Activated naive CD4-positive, alpha-beta T cell treated with anti-CD3 and anti-CD28 coated beads for 36 hours (primary cell): ENCODE results near the gene HTRA1. TPM values are rescaled to one million over a fixed set of nuclear protein-coding genes. Genes with fewer than 3 reads are reported as not detected.

Source experiments
- CTCF ChIA-PET: fragments of 350-600 bp; sonication (Branson Sonifier 250); formaldehyde crosslinking; loops from one replicate; lab custom pipeline; 2021; ENCODE audit warnings: antibody characterized with exemption; lab: Charles Lee
- DNase-seq: peaks from one replicate; pipeline ENCODE4 v3.0.0-alpha.2; 2020
- H3K27ac Mint-ChIP-seq: one replicate; pipeline ENCODE4 v1.8.0; 2021; ENCODE audit warnings: mild to moderate bottlenecking, mixed read lengths
- H3K27me3 Mint-ChIP-seq: one replicate; pipeline ENCODE4 v1.8.0; 2021; ENCODE audit warnings: low read depth, mixed read lengths
- H3K36me3 Mint-ChIP-seq: one replicate; pipeline ENCODE4 v1.8.0; 2021; ENCODE audit warnings: low read depth, mixed read lengths
- H3K4me1 Mint-ChIP-seq: one replicate; pipeline ENCODE4 v1.8.0; 2021; ENCODE audit warnings: low read depth, mixed read lengths
- H3K4me3 Mint-ChIP-seq: one replicate; pipeline ENCODE4 v1.8.0; 2021; ENCODE audit warnings: mild to moderate bottlenecking, moderate library complexity, mixed read lengths
- H3K9me3 Mint-ChIP-seq: one replicate; pipeline ENCODE4 v1.8.0; 2021; ENCODE audit warnings: mixed read lengths
- intact Hi-C: fragments of 100-400 bp; cut with micrococcal nuclease; formaldehyde crosslinking; loops from one replicate; pipeline ENCODE4 v1.15.1; 2023
- total RNA-seq, 2 experiments: library from RNA; stranded (reverse); gene quantifications; one replicate each; pipeline ENCODE4 v1.2.3, GENCODE V29; 2021

The HTRA1 gene
- total RNA-seq, 2 experiments from 2014 or later: not detected

- H3K4me3 Mint-ChIP-seq: no peak overlapping the region
- peaks cover 4% of the 10 kb centered on the region for H3K4me1 Mint-ChIP-seq
- H3K9me3 Mint-ChIP-seq: no peaks in the 10 kb centered on the region
- CTCF ChIA-PET: interaction anchor here (0.6 to 1.3 kb wide), 2 partner anchors 22 to 27 kb away, joined by 4 read pairs; no protein-coding TSS in a partner anchor
- intact Hi-C loops: no loop called here
- no peak for DNase-seq
- peaks cover 43% of the 10 kb centered on the region for H3K27me3 Mint-ChIP-seq
- no peak overlapping the region for H3K27ac Mint-ChIP-seq
- H3K36me3 Mint-ChIP-seq: no peaks in the 10 kb centered on the region
Observed at GRCh38 chr10:122457934-122458333, 3.4 kb upstream of the HTRA1 start.

- DNase-seq: no peak
- Mint-ChIP-seq H3K27ac (no peak overlapping the region), H3K4me1 (peaks cover 4% of the 10 kb centered on the region), H3K9me3 (no peaks in the 10 kb centered on the region), H3K27me3 (peaks cover 51% of the 10 kb centered on the region), H3K36me3 (no peaks in the 10 kb centered on the region), H3K4me3 (no peak overlapping the region)
- intact Hi-C loops: no loop called here
- CTCF ChIA-PET: no interaction called here
Observed at GRCh38 chr10:122458693-122459092, 2.7 kb upstream of the HTRA1 start.

DNA sequence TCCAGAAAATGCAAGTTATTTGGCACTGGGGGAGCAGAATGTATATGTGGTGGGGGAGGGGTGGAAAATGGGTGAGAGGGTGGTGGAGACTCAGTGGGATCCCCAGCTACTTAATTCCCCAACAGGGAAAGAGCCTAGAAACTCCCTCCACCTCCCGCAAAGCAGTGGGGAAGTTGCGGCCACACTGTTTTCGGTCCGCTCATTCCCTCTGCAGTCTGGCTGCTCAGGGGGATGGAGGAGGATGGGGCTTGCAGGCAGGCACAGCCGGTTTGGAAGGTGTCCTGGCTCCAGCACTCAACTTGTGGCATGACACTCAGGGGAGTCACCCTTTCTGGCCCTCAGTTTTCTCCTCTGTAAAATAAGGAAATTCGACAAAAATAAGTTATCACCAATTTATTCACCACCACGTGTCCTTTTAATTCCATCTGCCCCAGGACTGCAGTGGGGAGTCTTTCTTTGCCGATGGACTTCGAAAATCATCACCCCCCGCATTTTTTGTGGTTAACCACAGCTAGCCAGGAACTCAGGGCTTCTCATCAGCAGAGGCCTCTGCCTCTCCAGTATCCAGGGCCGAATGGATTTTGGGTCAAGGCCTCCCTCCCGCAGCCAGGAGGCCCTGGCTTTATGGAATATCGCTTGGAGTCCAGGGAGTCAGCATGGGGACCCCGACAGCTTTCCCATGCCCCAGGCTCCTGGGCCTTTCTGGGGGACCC lies 1.6 kb upstream of the HTRA1 start:
- Mint-ChIP-seq H3K4me3 (no peak overlapping the region), H3K4me1 (peaks cover 4% of the 10 kb centered on the region), H3K9me3 (no peaks in the 10 kb centered on the region), H3K27me3 (peaks cover 60% of the 10 kb centered on the region), H3K27ac (no peak overlapping the region), H3K36me3 (no peaks in the 10 kb centered on the region)
- intact Hi-C loops: no loop called here
- CTCF ChIA-PET: interaction anchor here (0.6 kb wide), 1 partner anchor 123 kb away, joined by 3 read pairs; no protein-coding TSS in a partner anchor
- DNase-seq: no peak

DNA sequence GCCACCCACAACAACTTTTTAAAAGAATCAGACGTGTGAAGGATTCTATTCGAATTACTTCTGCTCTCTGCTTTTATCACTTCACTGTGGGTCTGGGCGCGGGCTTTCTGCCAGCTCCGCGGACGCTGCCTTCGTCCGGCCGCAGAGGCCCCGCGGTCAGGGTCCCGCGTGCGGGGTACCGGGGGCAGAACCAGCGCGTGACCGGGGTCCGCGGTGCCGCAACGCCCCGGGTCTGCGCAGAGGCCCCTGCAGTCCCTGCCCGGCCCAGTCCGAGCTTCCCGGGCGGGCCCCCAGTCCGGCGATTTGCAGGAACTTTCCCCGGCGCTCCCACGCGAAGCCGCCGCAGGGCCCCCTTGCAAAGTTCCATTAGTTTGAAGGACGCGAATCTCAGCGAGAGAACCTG lies 461 bp upstream of the HTRA1 start:
- no peak overlapping the region for H3K27ac Mint-ChIP-seq
- no peaks in the 10 kb centered on the region for H3K36me3 Mint-ChIP-seq
- peaks cover 65% of the 10 kb centered on the region for H3K27me3 Mint-ChIP-seq
- H3K4me1 Mint-ChIP-seq: peaks cover 4% of the 10 kb centered on the region
- CTCF ChIA-PET: no interaction called here
- intact Hi-C loops: no loop called here
- no peak for DNase-seq
- peak overlapping the region; percentile 28 for H3K4me3 Mint-ChIP-seq
- no peaks in the 10 kb centered on the region for H3K9me3 Mint-ChIP-seq

DNA sequence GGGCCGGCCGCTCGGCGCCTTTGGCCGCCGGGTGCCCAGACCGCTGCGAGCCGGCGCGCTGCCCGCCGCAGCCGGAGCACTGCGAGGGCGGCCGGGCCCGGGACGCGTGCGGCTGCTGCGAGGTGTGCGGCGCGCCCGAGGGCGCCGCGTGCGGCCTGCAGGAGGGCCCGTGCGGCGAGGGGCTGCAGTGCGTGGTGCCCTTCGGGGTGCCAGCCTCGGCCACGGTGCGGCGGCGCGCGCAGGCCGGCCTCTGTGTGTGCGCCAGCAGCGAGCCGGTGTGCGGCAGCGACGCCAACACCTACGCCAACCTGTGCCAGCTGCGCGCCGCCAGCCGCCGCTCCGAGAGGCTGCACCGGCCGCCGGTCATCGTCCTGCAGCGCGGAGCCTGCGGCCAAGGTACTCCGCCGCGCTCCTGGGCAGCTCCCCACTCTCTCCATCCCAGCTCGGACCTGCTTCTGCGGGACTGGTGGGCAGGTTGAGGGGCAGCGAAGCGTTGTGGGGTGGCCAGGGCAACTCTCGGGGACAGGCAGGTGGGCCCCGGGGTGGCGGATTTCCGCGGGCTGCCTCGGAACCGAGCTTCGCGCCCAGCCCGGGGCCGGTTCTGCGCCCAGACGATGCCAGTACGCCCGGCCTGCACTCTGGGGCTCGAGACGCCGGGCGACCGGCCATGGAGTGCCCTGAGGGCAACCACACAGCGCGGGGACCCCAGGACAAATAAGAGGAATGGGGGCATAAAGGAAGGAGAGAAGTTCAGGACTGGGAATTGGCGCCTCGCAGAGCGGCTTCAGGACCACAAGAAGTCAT lies 578 bp downstream of the HTRA1 start:
- CTCF ChIA-PET: no interaction called here
- H3K36me3 Mint-ChIP-seq: no peaks in the 10 kb centered on the region
- peaks cover 65% of the 10 kb centered on the region for H3K27me3 Mint-ChIP-seq
- no peaks in the 10 kb centered on the region for H3K9me3 Mint-ChIP-seq
- DNase-seq: no peak
- peak overlapping the region; percentile 67 for H3K4me3 Mint-ChIP-seq
- no peak overlapping the region for H3K27ac Mint-ChIP-seq
- intact Hi-C loops: no loop called here
- H3K4me1 Mint-ChIP-seq: peaks cover 4% of the 10 kb centered on the region

DNA sequence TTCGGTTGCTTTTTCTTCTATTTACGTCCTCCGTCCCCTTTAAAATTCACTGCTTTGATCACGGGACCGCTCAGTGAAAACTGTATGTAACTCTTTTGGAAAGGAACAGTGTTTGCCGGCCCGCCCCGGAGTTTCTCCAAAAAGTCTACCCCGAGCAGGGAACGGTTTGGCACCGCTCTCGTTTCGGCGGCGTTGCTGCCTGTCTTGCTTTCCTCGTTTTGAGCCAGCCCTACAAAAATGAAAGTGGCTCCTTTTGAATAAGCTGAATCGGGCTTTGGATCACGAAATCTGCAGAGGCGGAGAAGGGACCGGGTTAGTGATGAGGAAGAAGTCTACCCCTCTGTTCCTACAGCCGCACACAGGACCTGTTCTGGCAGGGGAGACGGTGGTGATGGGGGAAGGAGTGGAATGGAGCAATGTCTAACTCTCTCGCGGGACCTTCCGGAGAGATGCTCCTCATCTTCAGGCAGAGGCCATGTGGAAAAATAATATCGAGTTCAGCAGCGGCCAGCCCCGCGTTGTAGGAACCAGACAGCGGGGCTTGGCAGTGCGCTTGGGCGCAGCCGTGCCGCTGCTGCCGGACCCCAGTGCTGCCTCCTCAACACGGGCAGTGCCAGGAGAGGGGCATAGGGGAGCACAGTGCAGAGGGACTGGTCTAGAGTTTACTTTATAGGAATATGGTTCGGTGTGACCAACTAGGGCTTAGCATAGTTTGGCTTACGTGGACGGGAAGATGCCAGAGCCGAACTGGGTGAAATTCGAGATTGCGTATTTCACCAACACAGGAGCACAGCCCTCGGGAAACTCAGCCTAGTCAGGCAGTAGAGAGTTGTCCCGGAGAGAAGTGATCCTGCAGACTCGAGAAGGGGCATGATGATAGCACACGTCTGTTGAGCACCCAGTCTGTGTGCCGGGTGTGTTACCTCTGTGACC lies 1.4 kb downstream of the HTRA1 start:
- Mint-ChIP-seq H3K36me3 (no peaks in the 10 kb centered on the region), H3K4me3 (peak overlapping the region; percentile 67), H3K27ac (no peak overlapping the region), H3K27me3 (peaks cover 61% of the 10 kb centered on the region), H3K4me1 (peaks cover 4% of the 10 kb centered on the region), H3K9me3 (no peaks in the 10 kb centered on the region)
- intact Hi-C loops: no loop called here
- CTCF ChIA-PET: interaction anchor here (1.3 kb wide), 1 partner anchor 102 kb away, joined by 3 read pairs; no protein-coding TSS in a partner anchor
- peak; percentile 10 for DNase-seq

- peaks cover 4% of the 10 kb centered on the region for H3K4me1 Mint-ChIP-seq
- peaks cover 57% of the 10 kb centered on the region for H3K27me3 Mint-ChIP-seq
- CTCF ChIA-PET: interaction anchor here (0.6 to 1.3 kb wide), 3 partner anchors 22 to 104 kb away, joined by 3 to 5 read pairs (median 3); no protein-coding TSS in a partner anchor
- intact Hi-C loops: no loop called here
- no peak overlapping the region for H3K4me3 Mint-ChIP-seq
- H3K36me3 Mint-ChIP-seq: no peaks in the 10 kb centered on the region
- no peak overlapping the region for H3K27ac Mint-ChIP-seq
- no peaks in the 10 kb centered on the region for H3K9me3 Mint-ChIP-seq
- no peak for DNase-seq
Observed at GRCh38 chr10:122463466-122464249, 2.3 kb downstream of the HTRA1 start.

DNA sequence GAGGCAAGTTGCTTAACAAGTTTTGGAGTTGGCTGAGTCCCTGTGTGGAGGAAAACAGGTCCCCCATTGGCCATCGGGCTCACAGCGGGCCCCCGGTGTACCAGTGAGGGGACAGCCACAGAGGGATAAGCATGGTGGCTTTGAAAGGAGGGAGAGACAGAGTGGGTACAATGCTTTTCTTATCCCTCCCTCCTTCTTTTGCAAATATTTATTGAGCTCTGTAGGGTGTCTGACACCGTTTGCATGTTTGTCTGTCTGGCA lies 2.8 kb downstream of the HTRA1 start:
- no peak overlapping the region for H3K27ac Mint-ChIP-seq
- no peaks in the 10 kb centered on the region for H3K9me3 Mint-ChIP-seq
- H3K27me3 Mint-ChIP-seq: peaks cover 51% of the 10 kb centered on the region
- CTCF ChIA-PET: interaction anchor here (0.6 to 1.3 kb wide), 3 partner anchors 22 to 105 kb away, joined by 3 to 5 read pairs (median 3); no protein-coding TSS in a partner anchor
- H3K4me3 Mint-ChIP-seq: no peak overlapping the region
- no peaks in the 10 kb centered on the region for H3K36me3 Mint-ChIP-seq
- H3K4me1 Mint-ChIP-seq: peaks cover 4% of the 10 kb centered on the region
- intact Hi-C loops: no loop called here
- no peak for DNase-seq

GRCh38 chr10:122464586-122464985 lies 3.2 kb downstream of the HTRA1 start:
- Mint-ChIP-seq H3K4me1 (peaks cover 4% of the 10 kb centered on the region), H3K36me3 (no peaks in the 10 kb centered on the region), H3K4me3 (no peak overlapping the region), H3K27me3 (peaks cover 47% of the 10 kb centered on the region), H3K27ac (no peak overlapping the region), H3K9me3 (no peaks in the 10 kb centered on the region)
- no peak for DNase-seq
- CTCF ChIA-PET: interaction anchor here (0.6 kb wide), 3 partner anchors 23 to 105 kb away, joined by 3 to 5 read pairs (median 3); no protein-coding TSS in a partner anchor
- intact Hi-C loops: no loop called here

DNA sequence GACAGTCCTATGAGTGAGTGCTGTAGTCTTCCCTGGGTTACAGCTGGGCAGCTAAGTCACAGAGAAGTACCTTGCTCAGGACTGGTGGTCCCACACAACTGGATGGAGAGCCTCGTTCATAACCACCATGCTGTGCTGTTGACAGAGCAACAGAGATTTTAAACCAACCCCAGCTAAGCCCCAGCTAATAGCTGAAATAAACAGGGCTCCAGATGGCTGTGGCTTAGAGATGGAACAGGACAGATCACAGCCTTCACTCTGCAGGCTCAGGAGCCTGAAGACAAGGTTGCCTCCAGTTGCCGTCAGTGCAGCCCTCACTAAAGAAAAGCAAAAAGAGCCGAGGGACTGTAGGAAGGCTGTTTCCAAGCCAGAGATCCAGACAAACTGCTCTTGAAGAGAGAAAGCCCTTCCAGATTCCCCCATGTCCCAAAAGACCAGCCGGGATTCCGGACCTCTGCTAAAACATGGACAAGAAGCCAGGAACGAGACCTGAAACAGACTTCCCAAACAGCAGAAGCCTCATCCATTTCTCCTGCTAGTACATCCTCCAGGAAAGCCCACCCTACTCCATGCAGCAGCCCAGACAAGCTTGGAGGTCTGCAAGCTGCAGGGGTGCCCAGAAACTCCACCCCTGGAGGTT lies 4.2 kb downstream of the HTRA1 start:
- Mint-ChIP-seq H3K27ac (no peak overlapping the region), H3K4me1 (peaks cover 3% of the 10 kb centered on the region), H3K9me3 (no peaks in the 10 kb centered on the region), H3K4me3 (no peak overlapping the region), H3K36me3 (no peaks in the 10 kb centered on the region), H3K27me3 (peaks cover 39% of the 10 kb centered on the region)
- intact Hi-C loops: no loop called here
- CTCF ChIA-PET: interaction anchor here (1.0 kb wide), 1 partner anchor 123 kb away, joined by 3 read pairs; no protein-coding TSS in a partner anchor
- DNase-seq: no peak

GRCh38 chr10:122466951-122467381 lies 5.6 kb downstream of the HTRA1 start:
- Mint-ChIP-seq H3K4me1 (no peaks in the 10 kb centered on the region), H3K27me3 (peaks cover 38% of the 10 kb centered on the region), H3K27ac (no peak overlapping the region), H3K36me3 (no peaks in the 10 kb centered on the region), H3K4me3 (no peak overlapping the region), H3K9me3 (no peaks in the 10 kb centered on the region)
- CTCF ChIA-PET: interaction anchor here (1.2 to 1.6 kb wide), 2 partner anchors 101 to 169 kb away, joined by 3 to 6 read pairs; no protein-coding TSS in a partner anchor
- no peak for DNase-seq
- intact Hi-C loops: no loop called here
